HCT116 (cell line): ENCODE results near the gene SMARCD2. TPM values are rescaled to one million over a fixed set of nuclear protein-coding genes. Genes with fewer than 3 reads are reported as not detected.

Experiments used
- ATAC-seq: fragments of 200-7000 bp; cut with Tn5 transposase; 2 replicates; pipeline ENCODE4 v1.9.1; 2020; ENCODE audit warnings: mild to moderate bottlenecking, moderate library complexity
- BruUV-seq: library from RNA; stranded (reverse); fragments of 400-500 nt; replicated peaks from 2 replicates; lab custom pipeline; 2021; lab: Mats Ljungman, UMichigan
- CTCF ChIA-PET: fragments of 300-600 bp; sonication (Branson Sonifier 250); formaldehyde crosslinking; loops from one replicate; lab custom pipeline; 2021; ENCODE audit warnings: antibody characterized with exemption; lab: Charles Lee
- POLR2A ChIA-PET: fragments of 300-600, 350-600 bp; sonication (Branson Sonifier 250); formaldehyde crosslinking; loops from one replicate; lab custom pipeline; 2021; ENCODE audit warnings: antibody characterized with exemption; lab: Charles Lee
- RAD21 ChIA-PET, 2 experiments: fragments of 300-600 bp; sonication (Branson Sonifier 250); formaldehyde crosslinking; loops; one replicate each; lab custom pipeline; 2023; ENCODE audit warnings: low total read pairs in 2 of 2; ENCODE audit not compliant: uncharacterized antibody in 2 of 2, unreplicated experiment in 2 of 2, low non-redundant PET in 1 of 2; lab: Charles Lee
- DNase-seq: peaks from one replicate; pipeline ENCODE4 v3.0.0-alpha.2; 2010; ENCODE audit warnings: low read depth, low spot score
- H2AFZ ChIP-seq: fragments of 200-600 bp; shearing (Covaris generic), sonication (generic); 2 replicates; pipeline ENCODE4 v1.6.1; 2017; ENCODE audit warnings: low read depth, mixed run types, mixed read lengths, antibody characterized with exemption, low read length; ENCODE audit not compliant: poor library complexity, severe bottlenecking
- H3K27ac ChIP-seq: 2 replicates; pipeline ENCODE4 v1.5.1; 2012; ENCODE audit warnings: low read depth, low read length
- H3K27me3 ChIP-seq: fragments of 200-600 bp; sonication (generic); 2 replicates; pipeline ENCODE4 v1.6.1; 2016; ENCODE audit warnings: mixed run types, low read length, mixed read lengths; ENCODE audit not compliant: insufficient read depth
- H3K36me3 ChIP-seq, 2 experiments: fragments of 200-500 bp in 1 of 2; fragments of 200-600 bp in 1 of 2; sonication (Bioruptor generic) in 1 of 2; sonication (generic) in 1 of 2; 2 replicates each; pipeline versions ENCODE4 v1.5.1 to v1.6.1; 2014 to 2016; ENCODE audit warnings: low read length in 2 of 2, inconsistent platforms in 1 of 2, mixed read lengths in 1 of 2, mixed run types in 1 of 2; ENCODE audit not compliant: insufficient read depth in 2 of 2, control insufficient read depth in 1 of 2
- H3K4me1 ChIP-seq, 2 experiments: fragments of 200-600 bp in 1 of 2; sonication (generic) in 1 of 2; 2 replicates each; pipeline versions ENCODE4 v1.5.1 to v1.6.1; 2012 to 2017; ENCODE audit warnings: low read length in 2 of 2, inconsistent platforms in 1 of 2, mild to moderate bottlenecking in 1 of 2, mixed read lengths in 1 of 2, mixed run types in 1 of 2, moderate library complexity in 1 of 2; ENCODE audit not compliant: insufficient read depth in 2 of 2, control insufficient read depth in 1 of 2
- H3K4me2 ChIP-seq: fragments of 200-600 bp; sonication (generic); 2 replicates; pipeline ENCODE4 v1.6.1; 2017; ENCODE audit warnings: mixed run types, low read length, mixed read lengths
- H3K4me3 ChIP-seq, 2 experiments: fragments of 200-600 bp in 1 of 2; sonication (generic) in 1 of 2; replicated peaks in 1 of 2; 2 replicates each; pipeline ENCODE4 v1.5.1; 2011 to 2016; ENCODE audit warnings: low read length in 2 of 2, control low read depth in 1 of 2, low read depth in 1 of 2, mild to moderate bottlenecking in 1 of 2, mixed read lengths in 1 of 2, mixed run types in 1 of 2
- H3K79me2 ChIP-seq: fragments of 200-600 bp; sonication (generic); 2 replicates; pipeline ENCODE4 v1.6.1; 2017; ENCODE audit warnings: mild to moderate bottlenecking, mixed run types, low read length, moderate library complexity, mixed read lengths; ENCODE audit not compliant: insufficient read depth
- H3K9ac ChIP-seq: fragments of 200-600 bp; sonication (generic); 2 replicates; pipeline ENCODE4 v1.6.1; 2016; ENCODE audit warnings: low read length, mixed read lengths
- H3K9me2 ChIP-seq: fragments of 200-600 bp; sonication (generic), shearing (Covaris generic); 2 replicates; pipeline ENCODE4 v1.6.1; 2017; ENCODE audit warnings: mixed run types, mild to moderate bottlenecking, moderate library complexity; ENCODE audit not compliant: insufficient read depth
- H3K9me3 ChIP-seq, 2 experiments: fragments of 200-500 bp in 1 of 2; fragments of 200-600 bp in 1 of 2; sonication (Bioruptor generic) in 1 of 2; sonication (generic) in 1 of 2; 2 replicates each; pipeline ENCODE4 v1.6.1; 2014 to 2017; ENCODE audit warnings: low read length in 2 of 2, mixed read lengths in 2 of 2, inconsistent platforms in 1 of 2, low read depth in 1 of 2, mild to moderate bottlenecking in 1 of 2, mixed run types in 1 of 2, moderate library complexity in 1 of 2; ENCODE audit not compliant: control insufficient read depth in 1 of 2, insufficient read depth in 1 of 2
- H4K20me1 ChIP-seq: fragments of 200-600 bp; sonication (generic), shearing (Covaris generic); 2 replicates; pipeline ENCODE4 v1.6.1; 2017; ENCODE audit warnings: mixed run types, mild to moderate bottlenecking, moderate library complexity; ENCODE audit not compliant: insufficient read depth
- CBX3 ChIP-seq: IDR thresholded peaks from 2 replicates; pipeline ENCODE4 v1.6.1; 2012; ENCODE audit warnings: low read depth
- CTCF ChIP-seq, 3 experiments: fragments of 200-600 bp in 1 of 3; sonication (generic) in 1 of 3; IDR thresholded peaks in 2 of 3; conservative IDR thresholded peaks in 1 of 3; 2 replicates each; pipeline ENCODE4 v1.5.1; 2012 to 2017; ENCODE audit warnings: low read depth in 2 of 3, low read length in 2 of 3, antibody characterized with exemption in 1 of 3, borderline replicate concordance in 1 of 3, control low read depth in 1 of 3, mild to moderate bottlenecking in 1 of 3, mixed read lengths in 1 of 3, mixed run types in 1 of 3, moderate library complexity in 1 of 3; ENCODE audit not compliant: insufficient read depth in 1 of 3
- EZH2 ChIP-seq: fragments of 200-600 bp; sonication (generic); IDR thresholded peaks from 2 replicates; pipeline ENCODE4 v1.6.1; 2017; ENCODE audit warnings: antibody characterized with exemption, mixed run types
- FOSL1 ChIP-seq: IDR thresholded peaks from 2 replicates; pipeline ENCODE4 v1.6.1; 2012; ENCODE audit warnings: low read depth
- JUND ChIP-seq: IDR thresholded peaks from 2 replicates; pipeline ENCODE4 v1.6.1; 2012
- POLR2A ChIP-seq: IDR thresholded peaks from 2 replicates; pipeline ENCODE4 v1.7.0; 2011; ENCODE audit warnings: borderline replicate concordance; ENCODE audit not compliant: insufficient read depth, insufficient read length; ENCODE audit errors: extremely low read depth
- RAD21 ChIP-seq: IDR thresholded peaks from 2 replicates; pipeline ENCODE4 v1.6.1; 2012; ENCODE audit warnings: low read depth, mild to moderate bottlenecking
- SIN3A ChIP-seq: IDR thresholded peaks from 2 replicates; pipeline ENCODE4 v1.6.1; 2012; ENCODE audit warnings: low read depth
- TCF7L2 ChIP-seq: IDR thresholded peaks from 2 replicates; pipeline ENCODE4 v1.7.0; 2011; ENCODE audit warnings: borderline replicate concordance, inconsistent platforms; ENCODE audit not compliant: insufficient read depth, insufficient read length; ENCODE audit errors: extremely low read depth
- ZFX ChIP-seq: fragments of 450-650 bp; IDR thresholded peaks from 2 replicates; pipeline ENCODE4 v1.6.1; 2017
- ZNF274 ChIP-seq: fragments of 200-500 bp; sonication (Bioruptor generic); IDR thresholded peaks from 2 replicates; pipeline ENCODE4 v1.6.1; 2014; ENCODE audit warnings: mild to moderate bottlenecking, low read depth, low read length, inconsistent platforms
- intact Hi-C: fragments of 100-400 bp; cut with micrococcal nuclease; formaldehyde crosslinking; loops from 2 replicates; pipeline ENCODE4 v1.10.0; 2022
- total RNA-seq: library from RNA; stranded (reverse); gene quantifications from one replicate; pipeline ENCODE4 v1.2.1, GENCODE V29; 2021; ENCODE audit not compliant: unreplicated experiment
- TF ChIP-seq, protein P1 (sequence below): IDR thresholded peaks from 2 replicates; pipeline ENCODE4 v1.6.1; 2012; ENCODE audit warnings: low read depth

Gene SMARCD2
- total RNA-seq, 1 experiment from 2014 or later, result 168 TPM

- H3K9me2 ChIP-seq, result no peaks in the 10 kb centered on the region
- no peak overlapping the region for H3K27ac ChIP-seq
- intact Hi-C loops, result no loop called here
- H3K4me3 ChIP-seq, result no peak overlapping the region
- BruUV-seq, result no TSS peak
- H3K27me3 ChIP-seq, result no peaks in the 10 kb centered on the region
- no peak overlapping the region for H3K9ac ChIP-seq
- no peak overlapping the region for H2AFZ ChIP-seq
- peaks cover 32 to 46% of the 10 kb centered on the region in 2 experiments; a peak in 3 of 4 replicates for H3K36me3 ChIP-seq
- H3K79me2 ChIP-seq, result peaks cover 100% of the 10 kb centered on the region
- no peaks in the 10 kb centered on the region for H3K9me3 ChIP-seq
- TF ChIP-seq TCF7L2, result no peak
- TF ChIP-seq CTCF (IDR thresholded peaks at IDR 0.05 in 2 of 3, conservative IDR thresholded peaks at IDR 0.05 in 1 of 3; ENCODE audit: borderline replicate concordance in 1 of 3, insufficient read depth in 1 of 3, low read depth in 2 of 3, low read length in 2 of 3), result no peak
- TF ChIP-seq JUND, result no peak
- no peak for TF ChIP-seq ZNF274
- TF ChIP-seq, all 23 proteins: peak for 0
- ChIA-PET CTCF (interaction anchor here (1.3 kb wide), 1 partner anchor 49 kb away, joined by 4 read pairs; no protein-coding TSS in a partner anchor), POLR2A (interaction anchor here (5.8 kb wide), 1 partner anchor 12 kb away, joined by 42 read pairs; the partner anchor contains the start of genes CCDC47 and DDX42), RAD21 (no interaction called here)
- Histone ChIP-seq H4K20me1 (peaks cover 43% of the 10 kb centered on the region; the same call in 1 of the 2 replicates), H3K4me2 (no peak overlapping the region), H3K4me1 (peaks cover 13 to 60% of the 10 kb centered on the region in 2 experiments)
- ATAC-seq (no peak), DNase-seq (no peak)
Measured at GRCh38 chr17:63785556-63785955, 56.9 kb downstream of the SMARCD2 start.

DNA sequence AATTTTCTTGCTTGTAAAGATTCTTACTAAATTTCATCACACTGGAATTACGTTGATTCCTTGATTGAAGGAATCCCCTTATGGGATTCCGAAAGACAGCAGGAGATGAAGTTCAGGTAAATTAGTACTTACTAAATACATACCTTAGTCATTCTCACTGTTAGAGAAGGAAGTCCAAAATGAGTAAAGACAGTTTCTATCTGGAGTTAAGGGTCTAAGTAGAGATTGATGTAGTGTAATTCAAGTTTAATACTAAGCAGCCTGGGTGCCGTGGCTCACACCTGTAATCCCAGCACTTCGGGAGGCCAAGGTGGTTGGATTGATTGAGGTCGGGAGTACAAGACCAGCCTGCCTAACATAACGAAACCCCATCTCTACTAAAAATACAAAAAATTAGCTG is 59.0 kb downstream of the SMARCD2 start:
- Histone ChIP-seq H3K79me2 (peaks cover 100% of the 10 kb centered on the region), H2AFZ (no peak overlapping the region), H3K4me1 (peaks cover 24 to 77% of the 10 kb centered on the region in 2 experiments), H3K9me3 (no peaks in the 10 kb centered on the region), H3K36me3 (peaks cover 24 to 43% of the 10 kb centered on the region in 2 experiments; a peak in 3 of 4 replicates), H3K27me3 (no peaks in the 10 kb centered on the region), H3K4me3 (no peak overlapping the region), H3K27ac (no peak overlapping the region), H3K9ac (no peak overlapping the region), H3K9me2 (no peaks in the 10 kb centered on the region), H3K4me2 (no peak overlapping the region), H4K20me1 (peaks cover 56% of the 10 kb centered on the region; the same call in 1 of the 2 replicates)
- RAD21 ChIA-PET, result no interaction called here
- no peak for DNase-seq
- BruUV-seq, result no TSS peak
- intact Hi-C loops, result no loop called here
- CTCF ChIA-PET, result no interaction called here
- ATAC-seq, result no peak
- POLR2A ChIA-PET, result interaction anchor here (5.8 kb wide), 1 partner anchor 10 kb away, joined by 42 read pairs; the partner anchor contains the start of genes CCDC47 and DDX42
- TF ChIP-seq RAD21, result no peak
- no peak for TF ChIP-seq TCF7L2
- no peak for TF ChIP-seq ZNF274
- no peak for TF ChIP-seq CBX3
- TF ChIP-seq JUND, result no peak
- no peak for TF ChIP-seq ZFX
- no peak for TF ChIP-seq SIN3A
- TF ChIP-seq EZH2, result no peak
- TF ChIP-seq FOSL1, result no peak
- TF ChIP-seq POLR2A, result no peak
- TF ChIP-seq, protein P1, sequence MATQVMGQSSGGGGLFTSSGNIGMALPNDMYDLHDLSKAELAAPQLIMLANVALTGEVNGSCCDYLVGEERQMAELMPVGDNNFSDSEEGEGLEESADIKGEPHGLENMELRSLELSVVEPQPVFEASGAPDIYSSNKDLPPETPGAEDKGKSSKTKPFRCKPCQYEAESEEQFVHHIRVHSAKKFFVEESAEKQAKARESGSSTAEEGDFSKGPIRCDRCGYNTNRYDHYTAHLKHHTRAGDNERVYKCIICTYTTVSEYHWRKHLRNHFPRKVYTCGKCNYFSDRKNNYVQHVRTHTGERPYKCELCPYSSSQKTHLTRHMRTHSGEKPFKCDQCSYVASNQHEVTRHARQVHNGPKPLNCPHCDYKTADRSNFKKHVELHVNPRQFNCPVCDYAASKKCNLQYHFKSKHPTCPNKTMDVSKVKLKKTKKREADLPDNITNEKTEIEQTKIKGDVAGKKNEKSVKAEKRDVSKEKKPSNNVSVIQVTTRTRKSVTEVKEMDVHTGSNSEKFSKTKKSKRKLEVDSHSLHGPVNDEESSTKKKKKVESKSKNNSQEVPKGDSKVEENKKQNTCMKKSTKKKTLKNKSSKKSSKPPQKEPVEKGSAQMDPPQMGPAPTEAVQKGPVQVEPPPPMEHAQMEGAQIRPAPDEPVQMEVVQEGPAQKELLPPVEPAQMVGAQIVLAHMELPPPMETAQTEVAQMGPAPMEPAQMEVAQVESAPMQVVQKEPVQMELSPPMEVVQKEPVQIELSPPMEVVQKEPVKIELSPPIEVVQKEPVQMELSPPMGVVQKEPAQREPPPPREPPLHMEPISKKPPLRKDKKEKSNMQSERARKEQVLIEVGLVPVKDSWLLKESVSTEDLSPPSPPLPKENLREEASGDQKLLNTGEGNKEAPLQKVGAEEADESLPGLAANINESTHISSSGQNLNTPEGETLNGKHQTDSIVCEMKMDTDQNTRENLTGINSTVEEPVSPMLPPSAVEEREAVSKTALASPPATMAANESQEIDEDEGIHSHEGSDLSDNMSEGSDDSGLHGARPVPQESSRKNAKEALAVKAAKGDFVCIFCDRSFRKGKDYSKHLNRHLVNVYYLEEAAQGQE, result no peak
